Measurements from ENCODE around the gene MAP3K5.

- TF ChIP-seq POLR2A (IDR thresholded peaks at IDR 0.05) (no peak), POLR2AphosphoS5 (IDR thresholded peaks at IDR 0.05) (no peak), CTCF (IDR thresholded peaks at IDR 0.05) (no peak), EP300 (IDR thresholded peaks at IDR 0.05) (no peak)
These were observed 30.0 kb downstream of the MAP3K5 start for GRCh38 chr6:136762022-136762975.
